NCI-H446 treated with DMSO at 0.1 percent for 48 hours (cell line): ENCODE data around the gene CMA1.

ENCODE experiments used
- DNase-seq: peaks from one replicate; lab custom pipeline; 2025; lab: John Stamatoyannopoulos, UW

CMA1 gene

DNA sequence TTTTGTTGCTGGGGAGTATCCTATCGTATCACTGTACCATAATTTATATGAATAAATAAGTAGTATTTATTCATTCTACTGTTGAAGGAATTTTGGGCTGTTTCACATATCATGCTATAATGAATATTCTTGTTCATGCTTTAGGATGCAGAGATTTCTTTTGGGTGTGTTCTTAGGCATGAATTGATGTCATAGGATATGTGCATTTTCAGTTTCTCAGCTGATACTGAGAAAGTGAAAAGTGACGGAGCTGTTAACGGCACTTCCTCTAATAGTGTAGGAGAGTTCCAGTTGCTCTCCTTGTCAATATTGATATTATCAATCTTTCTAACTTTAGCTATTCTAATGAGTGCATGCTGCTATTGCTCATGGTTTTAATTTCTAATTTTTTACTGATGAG lies 42.3 kb downstream of the CMA1 start:
- no peak for DNase-seq

DNA sequence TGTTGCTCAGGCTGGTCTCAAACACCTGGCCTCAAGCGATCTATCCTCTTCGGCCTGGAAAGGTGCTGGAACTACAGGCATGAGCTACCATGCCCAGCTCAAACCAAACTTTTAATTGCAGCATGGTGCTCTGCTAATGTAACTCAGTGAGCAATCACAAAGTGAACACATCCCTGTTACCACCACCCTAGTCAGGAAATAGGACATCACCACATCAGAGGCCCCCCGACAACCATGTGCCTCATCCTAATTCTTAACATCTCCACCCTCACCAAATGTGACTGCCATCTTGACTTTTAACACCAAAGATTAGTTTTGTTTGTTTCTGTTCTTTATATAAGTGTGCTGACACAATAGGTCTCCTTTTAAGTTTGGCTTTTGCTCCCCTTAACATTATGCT lies 42.7 kb downstream of the CMA1 start:
- no peak for DNase-seq

DNA sequence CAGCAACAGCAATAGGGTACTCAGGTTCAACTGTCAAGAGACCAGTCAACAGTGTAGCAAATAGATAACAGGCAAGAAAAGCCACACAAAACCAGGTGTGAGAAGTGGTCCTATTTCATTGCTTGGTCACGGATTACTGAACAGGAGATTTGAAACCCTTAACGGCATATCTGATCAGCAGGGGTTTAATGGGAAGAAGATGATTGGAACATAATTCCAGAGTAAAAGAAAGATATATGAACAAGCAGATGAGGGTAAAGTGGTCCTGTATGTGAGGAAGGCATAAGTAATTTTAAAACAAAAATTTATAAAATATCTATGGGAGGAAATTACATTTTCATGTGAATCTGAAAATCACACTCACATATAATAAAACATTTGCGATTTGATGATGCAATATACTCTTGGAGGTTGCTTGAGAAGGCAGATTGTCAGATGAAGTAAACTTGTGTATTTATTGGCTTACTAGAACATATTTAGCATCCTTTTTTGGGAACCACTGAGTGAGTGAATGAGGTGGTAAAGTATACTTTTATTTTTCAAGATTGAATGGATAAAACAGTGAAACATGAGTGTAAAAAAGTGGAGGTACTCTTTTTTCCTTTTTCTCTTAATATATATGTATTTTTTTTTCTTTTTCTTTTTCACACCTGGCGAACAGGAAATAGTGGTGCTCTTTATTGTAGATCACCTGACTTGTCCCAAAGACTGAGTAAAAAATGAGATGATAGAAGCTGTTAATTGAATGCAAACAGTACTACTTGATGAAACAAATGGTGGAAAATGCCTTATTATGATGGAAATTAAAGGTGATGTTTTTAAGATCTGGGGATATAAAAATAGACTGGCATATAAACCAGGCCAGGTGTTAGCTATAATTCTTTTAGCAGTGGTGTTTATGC lies 43.9 kb downstream of the CMA1 start:
- DNase-seq: no peak

DNA sequence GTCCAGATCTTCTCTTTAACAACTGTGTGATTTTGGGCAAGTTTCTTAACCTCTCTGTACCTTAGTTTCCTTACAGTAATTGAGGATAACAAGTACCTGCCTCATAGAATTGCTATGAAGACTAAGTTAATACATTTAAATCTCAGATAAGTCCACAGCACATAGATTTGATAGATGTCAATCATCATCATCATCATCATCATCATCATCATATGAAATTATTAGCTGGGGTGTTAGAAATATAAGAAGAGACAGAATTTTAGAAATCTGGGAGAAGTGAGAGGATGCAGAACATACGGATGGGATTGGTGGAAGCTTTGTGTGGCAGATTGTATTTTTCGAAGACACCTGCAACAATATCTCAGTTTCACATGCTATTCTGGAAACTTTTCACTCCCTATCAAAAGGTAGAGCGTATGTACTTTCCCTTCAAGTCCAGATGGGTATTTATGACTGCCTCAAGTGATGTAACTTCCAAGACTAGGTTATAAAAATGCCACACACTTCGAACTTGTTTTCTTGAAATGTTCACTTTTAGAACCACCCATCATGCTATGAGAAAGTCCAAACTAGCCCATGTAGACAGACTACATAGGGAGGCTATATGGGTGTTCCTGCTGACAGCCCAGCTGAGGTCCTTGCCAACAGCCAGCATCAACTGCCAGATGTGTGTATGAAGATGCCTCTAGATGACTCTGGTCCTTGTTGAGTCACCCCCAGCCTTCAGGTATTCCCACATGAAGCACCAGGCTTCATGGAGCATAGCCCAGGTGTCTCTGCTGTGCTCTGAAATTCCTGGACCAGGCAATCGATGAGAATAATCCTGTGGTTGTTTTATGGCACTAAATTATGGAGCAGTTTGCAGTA lies 44.8 kb downstream of the CMA1 start:
- DNase-seq: no peak

DNA sequence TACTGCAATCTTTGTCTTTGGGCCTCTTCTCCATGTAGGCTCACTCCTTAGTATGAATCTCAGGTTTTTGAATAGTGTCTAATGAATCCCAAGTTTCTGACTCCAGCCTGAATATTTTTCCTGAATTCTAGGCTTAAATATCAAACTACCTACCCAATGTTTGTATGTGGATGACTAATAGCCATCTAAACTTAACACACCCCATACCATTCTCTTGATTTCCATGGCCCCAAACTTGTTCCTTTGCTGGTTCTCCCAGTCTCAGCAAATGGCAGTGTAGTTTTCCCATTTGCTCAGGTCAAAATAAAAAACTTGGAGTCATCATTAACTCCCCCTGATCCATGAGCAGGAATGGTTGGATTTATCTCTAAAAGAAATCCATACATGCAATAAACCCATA lies 46.7 kb downstream of the CMA1 start:
- no peak for DNase-seq

DNA sequence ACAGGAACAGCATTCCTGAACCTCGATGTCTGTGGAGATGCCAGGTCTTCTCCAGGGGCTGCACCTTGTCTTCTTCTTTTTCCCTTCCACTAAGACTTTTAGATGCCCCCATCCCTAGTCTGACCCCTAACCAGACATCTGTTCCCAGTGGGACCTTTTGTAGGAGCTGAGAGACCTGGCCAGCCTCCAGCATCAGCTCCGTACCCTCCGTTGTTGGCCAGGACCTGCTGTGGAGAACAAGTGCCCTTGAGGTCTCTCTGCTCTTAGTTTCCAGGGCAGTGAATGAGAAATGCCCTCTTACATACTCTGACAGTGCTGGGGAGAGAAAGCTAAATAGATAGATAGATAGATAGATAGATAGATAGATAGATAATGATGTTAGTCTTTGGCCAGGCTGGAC lies 48.7 kb downstream of the CMA1 start:
- DNase-seq: no peak

DNA sequence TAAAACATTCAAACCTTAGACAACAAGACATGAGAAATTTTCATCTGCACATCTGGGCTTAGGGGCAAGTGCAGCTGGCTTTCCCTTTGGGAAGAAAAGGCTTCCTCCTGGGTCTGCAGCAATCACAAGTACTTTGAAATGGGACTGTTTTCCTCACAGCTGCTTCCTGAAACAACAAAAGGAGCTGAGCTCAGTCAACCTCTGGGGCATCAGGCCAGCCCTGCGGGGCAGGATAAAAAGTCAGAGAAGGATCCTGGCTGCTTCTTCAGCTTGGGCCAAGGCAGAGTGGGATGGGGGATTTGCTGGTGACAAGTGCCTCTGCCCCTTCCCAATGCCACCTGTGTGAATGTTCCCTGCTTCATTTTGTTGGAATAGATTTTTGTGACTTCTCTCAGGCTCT lies 49.3 kb downstream of the CMA1 start:
- DNase-seq: no peak

DNA sequence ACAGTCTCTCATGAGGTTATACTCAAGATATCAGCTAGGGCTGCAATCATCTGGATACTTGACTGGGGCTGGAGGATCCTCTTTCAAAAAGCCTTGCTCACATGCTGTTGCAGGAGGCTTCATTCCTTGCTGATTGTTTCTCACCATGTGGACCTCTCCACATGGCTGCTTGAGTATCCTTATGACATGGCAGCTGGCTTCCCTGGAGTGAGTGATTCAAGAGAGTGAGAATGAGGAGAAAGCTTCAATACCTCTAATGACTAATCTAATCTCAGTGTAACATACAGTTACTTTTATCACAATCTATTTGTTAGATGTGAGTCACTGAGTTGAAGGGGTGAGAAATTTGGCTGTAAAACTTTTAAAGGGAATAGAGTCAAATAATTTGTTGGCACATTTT lies 51.1 kb downstream of the CMA1 start:
- DNase-seq: no peak
